Kidney (tissue), 14 donors: ENCODE data around the gene TMEM114. TPM values are rescaled to one million over a fixed set of nuclear protein-coding genes. Genes with fewer than 3 reads are reported as not detected.

Experiments used
- DNase-seq, 5 donors: peaks; one replicate each; pipeline ENCODE4 v3.0.0-alpha.2; 2013 to 2020
- FAIRE-seq: peaks from 2 replicates; lab custom pipeline; 2012; peaks lifted over from hg19 to GRCh38; lab: Jason Lieb, UNC
- H3K27ac ChIP-seq, 2 donors: one replicate each; pipeline ENCODE4 v1.7.0; 2013; ENCODE audit warnings: low read depth in 2 of 2, low read length in 2 of 2, inconsistent platforms in 1 of 2
- H3K27me3 ChIP-seq: one replicate; pipeline ENCODE4 v1.7.1; 2013; ENCODE audit warnings: low read length, inconsistent platforms; ENCODE audit not compliant: control insufficient read depth, insufficient read depth
- H3K36me3 ChIP-seq, 3 donors: one replicate each; pipeline versions ENCODE4 v1.7.0 to v1.7.1; 2013; ENCODE audit warnings: low read length in 3 of 3, control low read depth in 1 of 3, inconsistent platforms in 1 of 3; ENCODE audit not compliant: insufficient read depth in 3 of 3, control insufficient read depth in 2 of 3
- H3K4me1 ChIP-seq, 3 donors: one replicate each; pipeline versions ENCODE4 v1.7.0 to v1.7.1; 2013; ENCODE audit warnings: low read length in 3 of 3, inconsistent platforms in 1 of 3, low read depth in 1 of 3; ENCODE audit not compliant: control insufficient read depth in 2 of 3, insufficient read depth in 2 of 3
- H3K4me3 ChIP-seq, 3 donors: one replicate each; pipeline versions ENCODE4 v1.7.0 to v1.8.1; 2013; ENCODE audit warnings: low read length in 3 of 3, control low read depth in 1 of 3, inconsistent platforms in 1 of 3
- H3K9ac ChIP-seq, 3 donors: one replicate each; pipeline versions ENCODE4 v1.7.0 to v1.7.1; 2013; ENCODE audit warnings: low read length in 3 of 3, control low read depth in 1 of 3, inconsistent platforms in 1 of 3
- H3K9me3 ChIP-seq, 3 donors: one replicate each; pipeline versions ENCODE4 v1.7.0 to v1.7.1; 2013; ENCODE audit warnings: low read length in 3 of 3, control low read depth in 1 of 3, inconsistent platforms in 1 of 3; ENCODE audit not compliant: control insufficient read depth in 2 of 3, insufficient read depth in 1 of 3
- intact Hi-C: fragments of 100-400 bp; cut with DNase I; formaldehyde crosslinking; loops from one replicate; pipeline ENCODE4 v1.11.1; 2022
- polyA plus RNA-seq: library from polyadenylated mRNA; stranded (reverse); fragments of 350-450 nt; fragmentation: Illumina TruSeq; extraction: RNeasy Lipid Tissue Mini Kit (QIAGEN cat#74804); gene quantifications from one replicate; pipeline ENCODE4 v1.2.3, GENCODE V29; 2014; ENCODE audit warnings: low read depth, low replicate concordance; ENCODE audit not compliant: insufficient read depth
- total RNA-seq: library from RNA; stranded (reverse); fragmentation: NEBNext Ultra II Directional; extraction: Animal tissue kit (Norgen Biotek cat#: 25700); gene quantifications from one replicate; pipeline ENCODE4 v1.2.1, GENCODE V29; 2021
- TF ChIP-seq, protein P1 (sequence below): IDR thresholded peaks from 3 replicates; pipeline ENCODE4 v1.5.1; 2012; ENCODE audit warnings: mild to moderate bottlenecking, moderate library complexity, borderline replicate concordance; ENCODE audit not compliant: insufficient read depth; ENCODE audit errors: extremely low read depth
- donor health status: control.
- donor health status: control.
- donor health status: control.
- donor health status: control.
- donor health status: control.
- donor health status: DM: yes; HTN: yes; CAD: no.
- donor health status: Normal renal cell carcinoma (clear cell type).

The TMEM114 gene
- total and polyA plus RNA-seq, 2 donors from 2014 or later, result not detected

DNA sequence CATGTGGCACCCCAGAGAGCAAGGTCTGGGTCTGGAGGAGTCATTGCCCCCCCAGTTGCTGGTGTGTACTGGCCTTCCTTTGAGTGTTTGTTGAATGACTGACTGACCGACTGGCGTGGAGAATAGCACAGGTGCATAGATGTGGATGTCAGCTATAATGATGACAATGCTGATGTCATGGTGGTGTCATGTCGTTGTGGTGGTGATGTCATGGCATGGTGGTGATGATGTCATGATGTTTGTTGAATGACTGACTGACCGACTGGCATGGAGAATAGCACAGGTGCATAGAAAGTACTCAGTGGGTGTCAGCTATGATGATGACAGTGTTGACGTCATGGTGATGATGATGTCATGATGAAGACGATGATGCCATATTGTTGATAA is 22.1 kb downstream of the TMEM114 start:
- no peak overlapping the region for H3K27ac ChIP-seq
- TF ChIP-seq, protein P1, sequence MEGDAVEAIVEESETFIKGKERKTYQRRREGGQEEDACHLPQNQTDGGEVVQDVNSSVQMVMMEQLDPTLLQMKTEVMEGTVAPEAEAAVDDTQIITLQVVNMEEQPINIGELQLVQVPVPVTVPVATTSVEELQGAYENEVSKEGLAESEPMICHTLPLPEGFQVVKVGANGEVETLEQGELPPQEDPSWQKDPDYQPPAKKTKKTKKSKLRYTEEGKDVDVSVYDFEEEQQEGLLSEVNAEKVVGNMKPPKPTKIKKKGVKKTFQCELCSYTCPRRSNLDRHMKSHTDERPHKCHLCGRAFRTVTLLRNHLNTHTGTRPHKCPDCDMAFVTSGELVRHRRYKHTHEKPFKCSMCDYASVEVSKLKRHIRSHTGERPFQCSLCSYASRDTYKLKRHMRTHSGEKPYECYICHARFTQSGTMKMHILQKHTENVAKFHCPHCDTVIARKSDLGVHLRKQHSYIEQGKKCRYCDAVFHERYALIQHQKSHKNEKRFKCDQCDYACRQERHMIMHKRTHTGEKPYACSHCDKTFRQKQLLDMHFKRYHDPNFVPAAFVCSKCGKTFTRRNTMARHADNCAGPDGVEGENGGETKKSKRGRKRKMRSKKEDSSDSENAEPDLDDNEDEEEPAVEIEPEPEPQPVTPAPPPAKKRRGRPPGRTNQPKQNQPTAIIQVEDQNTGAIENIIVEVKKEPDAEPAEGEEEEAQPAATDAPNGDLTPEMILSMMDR, result no peak
- no peak overlapping the region for H3K9ac ChIP-seq
- H3K9me3 ChIP-seq, result peaks cover 0 to 2% (median 0%) of the 10 kb centered on the region in 3 donors
- no peaks in the 10 kb centered on the region for H3K36me3 ChIP-seq
- H3K4me3 ChIP-seq, result no peak overlapping the region
- FAIRE-seq (no peak), DNase-seq (peak in 1 of 5 donors; percentile 54)
- H3K27me3 ChIP-seq, result no peaks in the 10 kb centered on the region
- intact Hi-C loops, result no loop called here
- H3K4me1 ChIP-seq, result peaks cover 0 to 4% (median 0%) of the 10 kb centered on the region in 3 donors

DNA sequence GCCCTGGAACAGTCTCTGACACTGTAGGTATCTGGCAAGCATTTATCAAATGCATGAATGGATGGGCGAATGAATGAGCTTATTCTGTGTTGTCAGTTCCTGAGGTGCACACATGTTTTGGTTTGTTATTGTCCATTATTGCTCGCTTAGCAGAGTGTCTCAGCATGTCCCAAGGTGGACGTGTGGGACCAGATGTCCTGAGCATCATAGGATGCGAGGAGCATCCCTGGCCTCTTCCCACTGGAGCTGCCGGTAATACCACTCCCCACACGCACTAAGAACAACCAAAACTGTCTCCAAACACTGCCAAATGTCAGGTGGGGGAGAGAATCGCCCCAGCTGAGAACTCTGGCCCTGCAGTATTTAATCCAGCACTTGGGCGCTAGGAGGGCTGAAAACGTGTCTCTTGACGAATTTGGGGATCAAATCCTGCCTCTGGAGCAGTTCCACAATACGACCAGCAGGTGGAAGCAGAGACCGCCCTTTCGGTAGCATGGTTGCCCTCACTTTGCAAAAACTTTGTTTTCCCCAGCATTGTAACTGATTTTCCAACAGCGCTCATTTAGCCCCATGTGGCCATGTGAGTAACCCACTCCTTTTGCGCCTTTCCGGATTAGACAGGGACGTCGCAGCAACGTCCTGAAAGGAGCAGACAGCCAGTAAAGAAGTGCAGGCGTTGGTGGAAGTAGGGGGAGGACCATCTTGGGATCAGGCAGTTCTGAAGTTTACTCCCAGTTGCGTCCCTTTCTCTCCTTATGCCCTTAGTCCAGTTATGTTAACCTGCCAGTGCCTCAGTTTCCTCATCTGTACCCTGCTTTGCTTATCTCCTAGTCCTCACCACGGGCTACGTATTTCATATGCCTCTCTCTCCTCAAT is 22.7 kb downstream of the TMEM114 start:
- Histone ChIP-seq H3K9ac (no peak overlapping the region), H3K27ac (no peak overlapping the region), H3K4me3 (no peak overlapping the region), H3K9me3 (peaks cover 0 to 2% (median 0%) of the 10 kb centered on the region in 3 donors), H3K4me1 (peaks cover 0 to 4% (median 0%) of the 10 kb centered on the region in 3 donors), H3K27me3 (no peaks in the 10 kb centered on the region), H3K36me3 (no peaks in the 10 kb centered on the region)
- intact Hi-C loops, result no loop called here
- TF ChIP-seq, protein P1, result peak; percentile 98
- FAIRE-seq, result no peak
- peak in 4 of 5 donors; percentile 88 to 95 (median 90) for DNase-seq

DNA sequence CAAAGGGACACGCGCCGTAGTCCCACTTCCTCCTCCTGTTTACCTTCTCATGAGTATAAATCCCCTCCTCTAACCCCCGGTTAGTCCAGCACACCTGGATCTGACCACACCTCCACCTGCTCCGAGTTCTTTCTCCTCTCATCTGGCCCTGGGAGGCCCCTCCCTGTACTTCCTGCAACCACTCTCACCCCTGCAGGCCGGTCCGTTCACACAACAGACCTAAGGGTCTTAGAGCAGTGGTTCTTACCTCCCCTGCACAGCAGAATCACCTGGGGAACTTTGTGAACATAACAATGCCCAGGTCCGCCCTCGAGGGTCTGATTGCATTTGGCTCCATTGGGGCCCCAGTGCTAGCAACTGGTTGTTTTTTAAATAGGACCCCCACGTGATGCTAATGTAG is 24.8 kb downstream of the TMEM114 start:
- Histone ChIP-seq H3K9ac (no peak overlapping the region), H3K9me3 (peaks cover 0 to 3% (median 0%) of the 10 kb centered on the region in 3 donors), H3K4me1 (peaks cover 0 to 4% (median 0%) of the 10 kb centered on the region in 3 donors), H3K27me3 (no peaks in the 10 kb centered on the region), H3K27ac (no peak overlapping the region), H3K36me3 (no peaks in the 10 kb centered on the region), H3K4me3 (no peak overlapping the region)
- FAIRE-seq (no peak), DNase-seq (peak in 1 of 5 donors; percentile 12)
- intact Hi-C loops, result no loop called here
- TF ChIP-seq, protein P1, result no peak
